ENCODE data around the gene ZMIZ1.

ZMIZ1 gene

GRCh38 chr10:79182781-79183467 lies 114.2 kb downstream of the ZMIZ1 start:
- in situ Hi-C loops (cut with MboI; ENCODE audit: low sequenced_read_pairs): no loop called here

DNA sequence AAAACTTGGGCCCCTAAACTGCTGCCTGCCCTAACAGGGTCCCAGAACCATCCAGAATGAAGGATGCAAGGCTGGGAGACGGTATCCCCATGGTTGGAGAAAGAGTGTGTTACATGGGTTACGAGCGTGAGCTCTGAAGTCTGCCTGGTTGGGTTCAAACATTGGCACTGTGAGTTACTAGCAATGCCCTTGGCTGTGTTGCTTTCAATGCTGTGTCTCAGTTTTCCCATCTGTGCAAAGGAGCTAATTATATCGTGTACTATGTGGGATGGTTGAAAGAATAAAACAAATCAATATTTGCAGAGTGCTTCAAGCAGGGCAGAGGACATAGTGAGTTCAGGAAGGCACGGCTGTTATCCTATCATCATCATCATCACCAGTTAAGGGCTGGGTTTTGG lies 114.7 kb downstream of the ZMIZ1 start:
- in situ Hi-C loops (cut with MboI; ENCODE audit: low sequenced_read_pairs): no loop called here

DNA sequence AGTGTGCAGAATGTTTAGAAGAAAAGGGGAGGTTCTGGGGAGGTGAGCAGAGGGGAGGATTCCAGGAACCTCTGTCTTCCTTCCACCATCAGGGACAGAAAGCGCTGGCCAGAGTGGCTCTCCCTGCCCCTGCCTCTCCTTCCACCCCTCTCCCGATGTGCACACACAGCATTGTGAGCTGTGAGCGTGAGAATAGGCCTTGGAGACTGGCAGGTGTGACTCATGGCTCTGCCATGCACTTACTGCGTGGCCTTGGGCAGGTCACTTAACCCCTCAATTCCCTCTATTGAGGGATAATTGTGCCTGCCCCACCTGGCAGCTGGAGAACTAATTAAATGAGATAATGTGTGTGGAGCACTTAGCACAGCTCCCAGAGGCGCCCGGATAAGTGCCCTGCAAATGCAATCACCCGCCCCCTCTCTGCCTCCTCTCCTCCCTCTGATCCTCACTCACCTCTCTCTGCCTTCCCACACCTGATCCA lies 115.4 kb downstream of the ZMIZ1 start:
- in situ Hi-C loops (cut with MboI; ENCODE audit: low sequenced_read_pairs): no loop called here

- in situ Hi-C loops (cut with MboI; ENCODE audit: low sequenced_read_pairs): no loop called here
Observed at GRCh38 chr10:79184657-79185056, 115.9 kb downstream of the ZMIZ1 start.

DNA sequence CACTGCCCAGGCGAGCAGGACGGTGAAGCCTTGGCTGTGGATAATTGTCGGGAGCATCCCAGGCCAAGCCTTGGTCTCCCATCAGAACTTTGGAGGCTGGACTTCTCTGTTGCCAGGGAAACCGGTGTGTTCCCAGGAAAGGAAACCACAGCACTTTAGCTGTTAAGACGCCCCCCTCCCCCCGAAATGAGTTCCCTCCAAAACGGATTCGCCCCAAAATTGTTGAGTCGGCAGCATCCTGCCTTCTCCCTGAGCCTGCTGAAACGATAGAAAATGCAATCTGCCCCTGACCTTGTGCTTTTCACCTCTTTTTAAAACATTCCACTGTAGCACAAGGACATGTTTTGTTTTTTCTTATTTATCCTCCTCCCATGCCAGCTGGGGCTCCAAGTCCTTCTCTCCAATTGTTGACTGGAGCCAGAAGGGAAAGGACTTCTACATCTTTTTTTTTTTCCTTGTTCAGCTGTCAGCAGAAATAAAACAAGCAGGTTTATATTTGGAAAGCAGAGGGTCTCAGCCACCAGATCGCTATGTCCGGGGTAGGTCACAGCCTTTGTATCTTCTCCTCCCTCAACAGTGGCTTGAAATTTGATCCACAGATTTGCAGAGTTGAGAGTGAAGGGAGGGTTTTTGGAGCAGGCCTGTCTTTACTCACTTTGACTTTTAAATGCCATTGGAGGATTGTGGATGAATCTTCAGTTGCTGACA lies 116.5 kb downstream of the ZMIZ1 start:
- in situ Hi-C loops (cut with MboI; ENCODE audit: low sequenced_read_pairs): no loop called here

GRCh38 chr10:79185796-79186374 lies 117.1 kb downstream of the ZMIZ1 start:
- in situ Hi-C loops (cut with MboI; ENCODE audit: low sequenced_read_pairs): no loop called here

GRCh38 chr10:79186486-79187120 lies 117.8 kb downstream of the ZMIZ1 start:
- in situ Hi-C loops (cut with MboI; ENCODE audit: low sequenced_read_pairs): no loop called here

- in situ Hi-C loops (cut with MboI; ENCODE audit: low sequenced_read_pairs): no loop called here
Observed at GRCh38 chr10:79187121-79187940, 118.6 kb downstream of the ZMIZ1 start.

DNA sequence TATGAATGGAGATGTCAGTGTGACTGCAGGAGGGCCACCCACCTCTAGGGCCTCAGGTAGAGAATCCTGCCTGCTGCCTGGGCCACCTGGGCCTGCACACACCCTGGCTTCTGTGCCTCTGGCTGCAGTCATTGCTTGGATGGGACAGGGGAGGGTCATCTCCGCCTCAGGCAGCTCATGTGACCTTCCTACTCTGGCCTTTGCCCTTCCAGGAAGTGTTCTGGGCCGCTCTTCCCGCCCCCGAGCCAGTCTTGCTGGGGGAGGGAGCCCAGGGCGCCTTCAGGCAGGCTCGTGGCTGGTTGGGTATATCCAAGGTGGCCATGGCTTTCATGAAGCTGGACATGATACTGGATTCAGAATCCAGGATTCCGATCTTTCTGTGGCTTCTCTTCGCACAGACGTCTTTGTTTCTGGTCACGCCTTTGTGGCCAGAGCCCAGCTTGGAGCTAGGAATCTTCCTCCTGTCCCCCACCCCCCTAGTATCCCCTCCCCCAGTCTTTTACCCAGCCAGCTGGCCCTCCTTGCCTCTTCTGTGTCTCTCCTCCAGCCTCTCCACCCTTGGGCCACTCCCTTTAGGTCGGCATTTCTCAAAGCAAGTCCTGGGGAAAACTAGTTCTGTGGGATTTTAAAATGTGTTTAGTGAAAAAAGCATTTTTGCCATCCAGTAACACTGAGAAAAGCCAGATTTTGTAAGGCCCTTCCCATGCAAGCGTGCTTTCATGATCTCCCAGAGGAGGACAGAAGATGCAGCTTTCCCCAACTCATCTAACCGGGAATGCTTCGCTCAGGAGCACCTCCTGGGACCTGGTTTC lies 119.6 kb downstream of the ZMIZ1 start:
- in situ Hi-C loops (cut with MboI; ENCODE audit: low sequenced_read_pairs): no loop called here

DNA sequence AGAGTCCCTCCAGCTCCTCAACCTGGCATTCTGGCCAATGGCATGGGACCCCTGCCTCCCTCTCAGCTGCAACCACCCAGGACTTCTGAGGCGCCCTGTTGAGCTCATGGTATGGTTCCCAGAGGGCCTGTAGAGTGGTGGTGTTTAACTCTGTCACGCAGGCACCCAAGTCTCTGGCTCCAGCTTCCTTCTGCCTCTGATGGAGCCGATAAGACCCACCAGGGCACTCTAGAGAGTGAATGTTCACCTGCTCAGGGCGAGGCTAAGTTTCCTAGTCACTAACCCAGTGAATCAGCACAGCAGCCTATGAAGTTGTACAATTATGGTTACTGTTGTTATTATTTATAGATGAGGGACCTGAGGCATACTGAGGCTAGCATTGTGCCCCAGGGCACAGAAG lies 120.4 kb downstream of the ZMIZ1 start:
- in situ Hi-C loops (cut with MboI; ENCODE audit: low sequenced_read_pairs): no loop called here

GRCh38 chr10:79189853-79190435 lies 121.2 kb downstream of the ZMIZ1 start:
- in situ Hi-C loops (cut with MboI; ENCODE audit: low sequenced_read_pairs): no loop called here

DNA sequence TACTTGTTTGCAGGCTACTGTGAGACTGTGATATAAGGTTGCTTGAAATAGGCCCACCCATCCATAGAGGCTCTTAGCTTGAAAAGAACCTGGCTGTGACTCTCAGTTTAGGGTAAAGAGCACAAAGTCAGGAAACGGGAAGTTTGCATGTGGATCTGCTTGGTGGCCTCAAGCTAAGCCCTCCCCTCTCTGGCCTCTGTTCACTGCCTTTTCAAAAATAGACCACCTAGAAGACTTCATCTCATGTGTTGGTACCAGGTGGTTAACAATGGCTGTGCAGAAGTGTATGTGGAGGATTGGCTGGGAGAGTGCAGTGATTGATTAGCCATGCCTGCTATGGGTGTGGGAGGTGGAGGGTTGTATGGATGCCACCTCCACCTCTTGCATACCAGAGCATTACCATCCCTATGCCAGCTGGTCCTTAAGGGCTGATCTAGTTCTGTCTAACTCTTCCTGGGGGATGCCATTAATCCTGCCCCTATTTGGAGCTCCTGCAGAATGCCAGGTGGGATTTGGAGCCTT lies 122.0 kb downstream of the ZMIZ1 start:
- in situ Hi-C loops (cut with MboI; ENCODE audit: low sequenced_read_pairs): no loop called here

GRCh38 chr10:79191951-79192676 lies 123.3 kb downstream of the ZMIZ1 start:
- in situ Hi-C loops (cut with MboI; ENCODE audit: low sequenced_read_pairs): no loop called here

DNA sequence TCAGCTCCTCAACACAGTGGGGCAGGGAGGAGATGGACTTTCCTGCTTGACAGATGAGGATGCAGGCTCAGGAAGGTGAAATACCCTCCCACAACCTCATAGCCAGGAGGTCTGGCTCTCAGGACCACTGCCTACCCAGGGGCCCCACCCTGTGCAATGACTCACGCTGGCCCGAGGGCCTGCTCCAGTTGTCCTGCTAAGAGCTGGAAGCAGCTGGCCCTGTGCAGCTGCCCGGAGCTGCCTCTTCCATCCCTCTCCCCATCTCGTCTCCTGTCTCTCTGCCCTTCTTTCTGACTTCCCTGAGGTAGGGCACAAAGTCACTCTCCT lies 123.9 kb downstream of the ZMIZ1 start:
- in situ Hi-C loops (cut with MboI; ENCODE audit: low sequenced_read_pairs): no loop called here

DNA sequence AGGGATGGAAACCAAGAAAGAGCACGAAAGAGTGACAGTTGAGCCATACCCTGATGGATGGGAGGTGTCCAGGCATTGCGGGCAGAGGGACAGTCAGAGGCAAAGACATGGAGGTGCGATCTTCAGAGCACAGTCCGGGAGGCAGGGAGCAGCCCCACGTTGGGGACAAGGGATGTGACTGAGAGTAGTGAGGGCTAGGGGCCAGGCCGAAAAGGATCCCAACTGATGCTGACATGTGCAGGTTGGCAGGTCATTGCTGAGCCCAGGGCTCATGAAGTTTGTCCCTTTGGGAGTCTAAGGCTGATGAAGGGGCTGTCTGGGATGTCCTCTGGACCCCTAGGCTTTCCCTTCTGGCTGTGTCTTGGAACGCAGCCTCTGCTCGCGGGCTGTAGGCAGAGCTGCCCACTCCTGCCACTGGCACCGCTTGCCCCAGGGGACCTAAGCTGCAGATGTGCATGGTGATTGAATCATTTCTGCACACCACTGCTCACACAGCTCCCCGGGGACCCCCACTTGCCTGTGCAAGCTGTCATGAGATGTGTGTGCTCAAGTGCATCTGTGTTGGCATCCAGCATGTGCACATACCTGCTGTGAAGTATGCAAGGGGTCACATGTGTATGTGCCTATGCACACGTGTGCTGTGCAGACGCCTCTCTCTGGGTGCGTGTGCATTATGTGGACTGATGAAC lies 125.1 kb downstream of the ZMIZ1 start:
- in situ Hi-C loops (cut with MboI; ENCODE audit: low sequenced_read_pairs): no loop called here

DNA sequence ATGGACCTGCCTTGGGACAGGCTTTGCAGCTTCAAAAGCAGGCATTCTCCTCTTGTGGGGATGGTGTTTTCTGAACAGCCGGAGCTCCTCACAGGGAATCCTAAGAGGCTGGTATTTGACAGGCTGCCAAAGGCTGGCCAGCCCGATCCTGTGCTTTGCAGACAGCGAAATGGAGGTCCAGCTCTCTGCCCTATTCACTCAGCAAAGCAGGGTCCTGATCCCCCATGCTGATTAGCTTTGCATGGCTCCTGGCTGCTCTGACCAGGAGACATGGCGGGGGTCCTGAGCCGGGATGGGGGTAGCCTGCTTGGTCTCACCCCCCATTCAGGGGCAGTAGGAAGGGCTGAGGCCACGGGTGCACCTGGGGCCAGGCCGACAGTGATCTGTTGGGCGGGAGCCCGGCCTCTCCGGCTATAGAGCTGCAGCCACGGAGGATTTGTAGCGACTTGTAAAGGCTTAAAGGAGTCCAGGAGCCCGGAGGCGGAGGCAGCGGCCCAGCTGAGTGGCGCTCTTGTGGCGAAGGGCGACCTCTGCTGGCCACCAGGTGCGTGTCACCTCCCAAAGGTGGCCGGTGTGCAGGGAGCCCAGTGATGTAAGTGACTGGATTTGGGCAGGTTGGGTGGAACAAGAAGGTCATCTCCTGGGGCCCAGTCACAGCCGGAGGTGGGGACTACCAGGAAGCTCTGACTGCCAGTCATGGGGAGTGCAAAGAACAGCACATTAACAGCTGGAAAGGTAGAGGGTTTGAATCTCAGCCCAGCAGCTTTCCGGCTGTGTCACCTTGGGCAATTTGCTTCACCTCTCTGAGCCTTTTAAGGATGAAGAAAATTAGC lies 126.5 kb downstream of the ZMIZ1 start:
- in situ Hi-C loops (cut with MboI; ENCODE audit: low sequenced_read_pairs): no loop called here

All from hTERT RPE-1 (cell line).